DMS53 (cell line): Measurements from ENCODE around the gene ZRANB1.

Experiments
- DNase-seq: peaks from one replicate; lab custom pipeline; 2025; lab: John Stamatoyannopoulos, UW

The ZRANB1 gene

GRCh38 chr10:125035588-125036295 lies 93.8 kb downstream of the ZRANB1 start:
- no peak for DNase-seq

- peak; percentile 62 for DNase-seq
Measured at GRCh38 chr10:125037145-125037877, 95.4 kb downstream of the ZRANB1 start.
